HCEC 1CT (cell line): ENCODE results near the gene CXCL12.

Experiments
- DNase-seq: peaks from one replicate; pipeline ENCODE4 v3.0.0-alpha.2; 2017

Gene CXCL12

DNA sequence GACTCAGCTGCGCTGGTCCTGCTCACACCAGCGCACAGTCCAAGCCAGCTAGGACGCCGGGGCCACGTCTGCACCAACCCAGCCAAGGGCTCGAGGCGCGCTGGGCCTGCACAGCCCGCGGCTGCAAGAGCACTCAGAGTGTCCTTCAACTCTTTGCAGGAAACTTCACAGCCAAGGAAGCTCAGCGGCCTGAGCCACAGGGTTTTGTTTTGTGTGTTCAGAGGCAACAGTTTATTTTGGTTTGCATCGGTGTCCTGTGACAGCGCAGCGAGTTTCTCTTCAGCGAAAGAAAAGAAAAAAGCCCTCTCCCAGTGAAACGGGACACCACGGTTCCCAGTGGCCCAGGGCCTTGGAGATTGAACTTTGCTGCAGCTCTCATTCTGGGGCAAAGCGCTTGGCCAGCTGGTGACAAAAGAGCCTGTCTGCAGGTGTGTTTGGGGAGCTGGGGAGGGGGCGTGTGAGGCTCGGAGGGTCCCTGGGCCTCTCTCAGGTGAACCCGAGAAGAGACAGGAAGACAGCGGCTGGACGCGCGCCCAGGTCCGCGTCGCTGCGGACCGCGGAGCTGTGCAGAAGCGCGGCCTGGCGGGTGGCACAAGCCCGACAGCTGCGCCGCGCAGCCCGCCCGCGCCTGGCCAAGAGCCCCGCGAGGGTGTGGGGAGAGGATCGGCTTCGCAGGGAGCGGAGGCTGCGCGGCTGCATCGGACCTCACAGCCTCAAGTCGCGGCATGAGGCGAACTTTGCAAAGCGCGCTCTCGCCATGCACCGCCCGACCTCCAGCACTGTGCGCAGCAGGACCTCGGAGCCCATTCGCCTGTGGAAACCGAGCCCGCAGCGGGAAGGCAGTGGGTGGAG, 922 bp downstream of the CXCL12 start:
- DNase-seq, result no peak

GRCh38 chr10:44382981-44383748, 1.7 kb downstream of the CXCL12 start:
- no peak for DNase-seq

GRCh38 chr10:44382131-44382858, 2.6 kb downstream of the CXCL12 start:
- no peak for DNase-seq

- no peak for DNase-seq
Measured at GRCh38 chr10:44380829-44381600, 3.9 kb downstream of the CXCL12 start.

GRCh38 chr10:44379907-44380306, 5.0 kb downstream of the CXCL12 start:
- no peak for DNase-seq

- DNase-seq, result no peak
Measured at GRCh38 chr10:44378626-44379025, 6.3 kb downstream of the CXCL12 start.

GRCh38 chr10:44377651-44378310, 7.1 kb downstream of the CXCL12 start:
- no peak for DNase-seq

DNA sequence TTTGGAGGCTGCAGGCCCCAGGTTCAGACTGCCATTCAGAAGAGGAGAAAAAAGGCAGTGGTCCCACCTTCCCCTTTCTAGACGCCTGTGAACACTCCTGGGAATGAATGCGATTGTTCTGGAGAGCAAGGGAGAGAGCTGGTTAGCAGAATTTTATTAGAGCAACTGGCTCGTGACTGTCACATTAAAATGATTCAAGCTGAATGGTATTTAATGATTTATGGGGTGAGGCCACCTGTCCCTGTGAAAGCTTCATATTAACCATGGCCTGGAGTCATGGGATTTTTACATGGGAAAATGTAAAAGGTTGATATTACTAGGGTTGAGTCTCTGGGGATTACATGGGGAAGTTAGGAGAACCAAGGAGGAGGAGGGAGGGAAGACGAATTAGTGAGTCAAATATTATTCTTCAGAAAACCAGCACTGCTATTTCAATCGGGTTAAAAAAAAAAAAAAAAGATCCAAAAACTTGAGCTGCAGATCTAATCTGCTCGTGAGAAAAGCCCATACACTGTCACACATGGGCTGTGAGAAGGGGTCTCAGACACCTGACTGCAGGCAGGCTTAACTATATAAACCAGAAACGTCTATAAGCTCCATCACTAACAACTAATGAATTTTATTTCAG, 8.3 kb downstream of the CXCL12 start:
- no peak for DNase-seq

DNA sequence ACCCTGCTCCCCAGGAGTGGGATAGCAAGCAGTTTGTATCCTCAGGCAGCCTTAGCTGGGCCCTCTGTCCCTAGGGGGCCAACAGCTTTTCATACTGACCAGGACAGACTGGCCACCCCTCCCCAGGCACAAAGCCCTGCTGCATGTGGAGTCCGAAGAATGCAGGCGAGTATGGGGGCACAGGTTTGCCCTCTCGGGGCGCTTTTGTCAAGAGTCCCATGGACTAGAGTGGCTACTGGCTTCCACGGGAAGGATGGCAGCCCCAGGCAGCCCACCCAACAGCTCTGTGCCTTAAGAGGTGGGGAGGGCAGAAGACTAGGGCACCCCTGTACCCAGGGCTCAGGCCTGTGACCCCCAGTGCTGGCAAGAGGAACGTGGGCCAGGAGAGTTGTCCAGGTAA, 10.7 kb downstream of the CXCL12 start:
- DNase-seq, result no peak

- DNase-seq, result no peak
Measured at GRCh38 chr10:44373341-44373995, 11.4 kb downstream of the CXCL12 start.

DNA sequence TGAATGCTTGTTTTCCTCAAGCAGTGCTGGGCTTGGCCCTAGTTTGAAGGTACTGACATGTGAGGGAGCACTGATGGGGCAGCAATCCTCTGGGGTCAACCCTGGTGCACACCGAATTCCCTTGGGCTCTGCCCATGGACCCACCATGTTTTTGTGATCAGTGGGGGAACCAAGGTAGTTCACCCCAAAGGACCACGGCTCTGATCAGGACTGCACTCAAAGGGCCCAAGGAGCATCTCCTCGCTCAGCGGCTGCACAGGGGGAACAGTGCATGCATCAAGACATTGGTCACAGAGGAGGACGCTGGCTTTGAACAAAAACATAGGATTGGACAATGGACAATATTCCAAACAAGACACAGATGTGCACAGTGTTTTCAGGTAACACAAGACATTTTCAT, 12.7 kb downstream of the CXCL12 start:
- no peak for DNase-seq

- no peak for DNase-seq
Measured at GRCh38 chr10:44370731-44371248, 14.1 kb downstream of the CXCL12 start.

- DNase-seq, result no peak
Measured at GRCh38 chr10:44369854-44370253, 15.0 kb downstream of the CXCL12 start.

- no peak for DNase-seq
Measured at GRCh38 chr10:44369296-44369695, 15.6 kb downstream of the CXCL12 start.

DNA sequence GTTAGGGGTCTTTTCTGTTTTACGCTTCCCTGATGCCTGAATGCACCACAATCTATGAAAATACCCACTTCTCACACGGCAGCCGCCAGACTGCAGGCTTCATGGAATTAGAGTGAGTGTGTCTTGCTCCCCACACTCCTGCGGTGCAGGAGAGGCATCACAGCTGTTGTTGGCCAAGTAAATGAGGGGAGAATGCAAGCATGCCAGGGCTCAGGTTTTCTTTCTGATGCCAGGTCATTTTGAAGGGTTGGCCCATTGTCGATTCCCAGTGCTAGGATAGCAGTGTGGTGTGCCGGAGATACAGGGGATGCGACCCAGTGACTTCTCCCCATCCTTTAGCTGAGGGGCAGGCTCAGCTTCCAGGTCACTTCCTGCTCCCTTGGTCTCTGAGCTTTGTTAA, 16.3 kb downstream of the CXCL12 start:
- no peak for DNase-seq

DNA sequence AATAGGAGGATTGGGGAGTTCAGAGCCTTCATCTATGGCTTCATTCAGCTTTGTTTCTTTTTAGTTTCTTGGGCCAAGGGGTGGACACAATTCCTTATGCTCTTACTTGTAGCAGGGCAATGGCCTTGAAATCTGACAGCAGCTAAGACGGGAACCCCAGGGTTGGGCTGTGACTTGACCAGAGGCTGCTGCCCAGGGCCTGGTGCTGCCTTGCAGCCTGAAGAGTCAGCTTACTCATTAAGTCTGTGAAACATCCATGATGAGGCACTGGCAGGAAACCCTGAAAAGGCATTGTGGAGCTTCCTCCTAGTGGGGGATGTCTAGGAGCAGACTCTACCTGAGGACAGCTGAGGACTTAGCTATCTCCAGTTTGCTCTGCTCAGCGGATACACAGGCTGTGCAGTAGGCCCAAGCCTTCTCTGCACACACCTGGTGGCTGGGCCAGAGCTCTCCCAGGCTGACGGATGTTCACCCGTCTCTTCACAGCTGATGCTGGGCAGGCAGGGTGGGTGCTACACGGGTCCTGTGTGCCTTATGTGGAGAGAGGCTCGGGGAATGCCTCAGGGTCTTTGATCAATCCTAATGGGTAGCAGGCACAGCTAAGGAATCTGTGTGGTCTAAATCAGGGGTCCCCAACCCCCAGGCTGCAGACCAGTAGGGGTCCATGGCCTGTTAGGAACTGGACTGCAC, 17.8 kb downstream of the CXCL12 start:
- no peak for DNase-seq

DNA sequence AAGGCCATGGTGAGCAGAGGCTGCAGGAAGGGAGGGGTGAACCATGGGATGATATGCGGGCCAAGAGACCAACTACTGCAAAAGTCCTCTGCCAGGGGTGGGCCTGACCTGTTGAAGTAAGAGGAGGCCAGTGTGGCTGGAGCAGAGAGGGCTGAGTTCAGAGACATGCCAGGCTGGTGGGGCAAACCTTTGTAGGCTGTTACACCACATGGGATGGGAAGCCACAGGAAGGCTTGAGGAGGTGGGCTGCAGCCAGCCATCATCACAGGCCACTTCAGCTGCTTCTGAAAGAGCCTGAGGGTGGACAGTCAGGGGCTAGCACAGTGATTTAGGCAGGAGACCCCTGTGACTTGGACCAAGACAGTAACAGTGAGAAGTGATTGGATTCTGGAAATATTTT, 20.3 kb downstream of the CXCL12 start:
- DNase-seq, result no peak

DNA sequence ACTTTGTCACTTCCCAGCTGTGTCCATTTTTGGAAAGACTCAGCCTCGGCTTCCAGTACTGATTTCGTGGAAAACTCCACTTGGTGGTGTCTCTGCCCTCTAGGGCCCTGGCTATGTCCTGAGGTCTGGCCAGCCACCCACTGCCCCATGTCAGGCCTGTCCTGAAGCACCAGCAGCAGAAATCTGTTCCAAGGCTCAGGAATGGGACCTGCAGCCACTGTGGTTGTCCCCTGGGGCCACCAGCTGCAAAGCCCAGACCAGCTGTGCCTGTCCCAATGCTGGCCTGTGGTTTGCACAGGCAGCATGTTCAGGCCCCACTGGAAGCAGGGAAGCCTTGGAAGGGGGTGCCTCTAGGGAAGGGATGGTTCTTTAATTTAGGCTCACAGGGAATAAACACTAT, 21.2 kb downstream of the CXCL12 start:
- DNase-seq, result no peak

- DNase-seq, result no peak
Measured at GRCh38 chr10:44362866-44363711, 21.8 kb downstream of the CXCL12 start.
